ENCODE measurements around the gene NSRP1. TPM values are rescaled to one million over a fixed set of nuclear protein-coding genes. Genes with fewer than 3 reads are reported as not detected.

Gene NSRP1
- total and polyA plus RNA-seq, 2 donors (not counting 3 experiments of a cell fraction or from before 2014, with no cell fraction given): 11.2 to 29.1 TPM

DNA sequence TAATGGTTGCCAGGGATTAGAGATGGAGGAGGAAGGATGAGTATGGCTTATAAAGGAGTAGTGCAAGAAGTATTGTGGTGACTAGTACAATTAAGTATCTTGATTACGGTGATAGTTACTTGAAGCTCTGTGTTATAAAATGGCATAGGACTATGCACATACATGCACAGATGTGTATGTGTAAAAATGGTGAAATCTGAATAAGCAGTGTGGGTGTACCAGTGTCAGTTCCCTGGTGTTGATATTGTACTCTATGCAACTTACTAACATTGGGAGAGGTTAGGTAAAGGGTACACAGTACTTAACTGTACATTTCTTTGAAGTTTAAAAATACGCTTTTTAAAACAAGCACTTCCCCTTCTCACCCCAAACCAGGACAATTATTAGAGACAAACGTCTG is 48.5 kb downstream of the NSRP1 start:
- H2AFZ ChIP-seq (ENCODE audit: low read depth, low read length): no peak overlapping the region
- ChIA-PET CTCF (interaction anchor here (1.1 to 1.5 kb wide), 3 partner anchors 9 to 61 kb away, joined by 3 to 6 read pairs (median 3); no protein-coding TSS in a partner anchor), POLR2A (no interaction called here)
- peaks cover 3% of the 10 kb centered on the region for H4K20me1 ChIP-seq (replicated peaks; ENCODE audit: control insufficient read depth, extremely low read depth, insufficient read depth, low read length)
- H3K4me3 ChIP-seq (replicated peaks in 1 of 3; ENCODE audit: insufficient read depth in 1 of 3, low read depth in 1 of 3, low read length in 3 of 3): no peak overlapping the region
- no peaks in the 10 kb centered on the region for H3K36me3 ChIP-seq (ENCODE audit: control insufficient read depth in 2 of 2, extremely low read depth in 1 of 2, insufficient read depth in 2 of 2, low read length in 2 of 2)
- DNase-seq (ENCODE audit: low read depth, low spot score): no peak
- H3K27me3 ChIP-seq (ENCODE audit: control insufficient read depth in 2 of 2, insufficient read depth in 2 of 2, low read length in 2 of 2): no peaks in the 10 kb centered on the region
- no peak overlapping the region for H3K27ac ChIP-seq (ENCODE audit: insufficient read depth, low read depth, low read length)
- intact Hi-C loops (cut with micrococcal nuclease): no loop called here
- FAIRE-seq: no peak
- no peak overlapping the region for H3K4me2 ChIP-seq (ENCODE audit: insufficient read depth, low read length)
- H3K4me1 ChIP-seq (ENCODE audit: control insufficient read depth, extremely low read depth, insufficient read depth, low read length): no peaks in the 10 kb centered on the region
- BruUV-seq (replicated peaks): no TSS peak
- H3K9me3 ChIP-seq (replicated peaks; ENCODE audit: control insufficient read depth, insufficient read depth, low read length): no peaks in the 10 kb centered on the region
- no peak for TF ChIP-seq GATA2 (IDR thresholded peaks at IDR 0.05; ENCODE audit: insufficient read depth, insufficient read length, low read depth, low read length)
- no peak for TF ChIP-seq POLR2AphosphoS5 (IDR thresholded peaks at IDR 0.05; ENCODE audit: insufficient read depth, low read depth, low read length)
- no peak for TF ChIP-seq MAX (IDR thresholded peaks at IDR 0.05; ENCODE audit: insufficient read depth, insufficient read length)
- dilution Hi-C loops (cut with MboI; ENCODE audit: extremely low pct_ligation_motif_present, low sequenced_read_pairs): no loop called here
- peaks cover 37% of the 10 kb centered on the region for H3K79me2 ChIP-seq (ENCODE audit: control insufficient read depth, insufficient read depth, low read length)
- H3K9me1 ChIP-seq (replicated peaks; ENCODE audit: control insufficient read depth, extremely low read depth, insufficient read depth, low read length): no peaks in the 10 kb centered on the region
- H3K9ac ChIP-seq (replicated peaks; ENCODE audit: extremely low read depth, insufficient read depth, low read length): no peak overlapping the region

GRCh38 chr17:30165960-30166359 is 49.3 kb downstream of the NSRP1 start:
- intact Hi-C loops (cut with micrococcal nuclease) (no loop called here), dilution Hi-C loops (cut with MboI; ENCODE audit: extremely low pct_ligation_motif_present, low sequenced_read_pairs) (no loop called here)
- H3K27me3 ChIP-seq (ENCODE audit: control insufficient read depth in 2 of 2, insufficient read depth in 2 of 2, low read length in 2 of 2): no peaks in the 10 kb centered on the region
- H3K9me1 ChIP-seq (replicated peaks; ENCODE audit: control insufficient read depth, extremely low read depth, insufficient read depth, low read length): no peaks in the 10 kb centered on the region
- H3K9ac ChIP-seq (replicated peaks; ENCODE audit: extremely low read depth, insufficient read depth, low read length): no peak overlapping the region
- H3K9me3 ChIP-seq (replicated peaks; ENCODE audit: control insufficient read depth, insufficient read depth, low read length): no peaks in the 10 kb centered on the region
- ChIA-PET POLR2A (interaction anchor here (0.6 kb wide), 1 partner anchor 16 kb away, joined by 9 read pairs; no protein-coding TSS in a partner anchor), CTCF (interaction anchor here (0.9 to 1.1 kb wide), 2 partner anchors 10 to 26 kb away, joined by 3 to 5 read pairs; no protein-coding TSS in a partner anchor)
- H3K27ac ChIP-seq (ENCODE audit: insufficient read depth, low read depth, low read length): no peak overlapping the region
- H2AFZ ChIP-seq (ENCODE audit: low read depth, low read length): no peak overlapping the region
- FAIRE-seq: no peak
- DNase-seq (ENCODE audit: low read depth, low spot score): no peak
- H3K4me1 ChIP-seq (ENCODE audit: control insufficient read depth, extremely low read depth, insufficient read depth, low read length): no peaks in the 10 kb centered on the region
- H3K4me2 ChIP-seq (ENCODE audit: insufficient read depth, low read length): no peak overlapping the region
- no peak overlapping the region for H3K4me3 ChIP-seq (replicated peaks in 1 of 3; ENCODE audit: insufficient read depth in 1 of 3, low read depth in 1 of 3, low read length in 3 of 3)
- BruUV-seq (replicated peaks): no TSS peak
- TF ChIP-seq MAX (IDR thresholded peaks at IDR 0.05; ENCODE audit: insufficient read depth, insufficient read length): no peak
- no peak for TF ChIP-seq POLR2AphosphoS5 (IDR thresholded peaks at IDR 0.05; ENCODE audit: insufficient read depth, low read depth, low read length)
- no peak for TF ChIP-seq EZH2 (IDR thresholded peaks at IDR 0.05; ENCODE audit: borderline replicate concordance, low read depth, low read length, severe bottlenecking)
- no peak for TF ChIP-seq GATA2 (IDR thresholded peaks at IDR 0.05; ENCODE audit: insufficient read depth, insufficient read length, low read depth, low read length)
- TF ChIP-seq CTCF (IDR thresholded peaks at IDR 0.05; ENCODE audit: extremely low read depth in 1 of 2, insufficient read depth in 1 of 2, low read depth in 1 of 2, low read length in 2 of 2): no peak
- TF ChIP-seq FOS (IDR thresholded peaks at IDR 0.05; ENCODE audit: borderline replicate concordance, insufficient read depth, low read length): no peak
- TF ChIP-seq POLR2A (IDR thresholded peaks at IDR 0.05; ENCODE audit: low read depth, low read length): no peak
- TF ChIP-seq JUN (IDR thresholded peaks at IDR 0.05; ENCODE audit: borderline replicate concordance, insufficient read depth, insufficient read length, low read depth): no peak
- no peak for TF ChIP-seq MYC (IDR thresholded peaks at IDR 0.05; ENCODE audit: low read depth, low read length)
- no peaks in the 10 kb centered on the region for H4K20me1 ChIP-seq (replicated peaks; ENCODE audit: control insufficient read depth, extremely low read depth, insufficient read depth, low read length)
- H3K36me3 ChIP-seq (ENCODE audit: control insufficient read depth in 2 of 2, extremely low read depth in 1 of 2, insufficient read depth in 2 of 2, low read length in 2 of 2): no peaks in the 10 kb centered on the region
- H3K79me2 ChIP-seq (ENCODE audit: control insufficient read depth, insufficient read depth, low read length): peaks cover 35% of the 10 kb centered on the region

All from endothelial cell of umbilical vein (primary cell).